H1 (cell line): ENCODE measurements around the gene SMTNL1. TPM values are rescaled to one million over a fixed set of nuclear protein-coding genes. Genes with fewer than 3 reads are reported as not detected.

Experiments used
- CTCF ChIA-PET: fragments of 300-600 bp; sonication (Branson Sonifier 250); formaldehyde crosslinking; loops from one replicate; lab custom pipeline; 2021; ENCODE audit not compliant: partially characterized antibody; lab: Charles Lee
- POLR2A ChIA-PET: fragments of 300-600 bp; sonication (Branson Sonifier 250); formaldehyde crosslinking; loops from one replicate; lab custom pipeline; 2021; ENCODE audit warnings: inconsistent platforms; ENCODE audit not compliant: partially characterized antibody; lab: Charles Lee
- DNase-seq, 2 experiments: peaks; one replicate each; pipeline versions ENCODE4 v3.0.0 to v3.0.0-alpha.2; 2010 to 2022; ENCODE audit warnings: low spot score in 2 of 2, low read depth in 1 of 2, mixed read lengths in 1 of 2
- FAIRE-seq: peaks from 2 replicates; lab custom pipeline; 2011; peaks lifted over from hg19 to GRCh38; lab: Jason Lieb, UNC
- H2AFZ ChIP-seq: 2 replicates; pipeline ENCODE4 v1.8.1; 2012; ENCODE audit warnings: low read length, inconsistent platforms
- H2AK5ac ChIP-seq: 2 replicates; pipeline ENCODE4 v1.6.1; 2013; ENCODE audit warnings: low read depth, low read length
- H2BK120ac ChIP-seq: replicated peaks from 2 replicates; pipeline ENCODE3; 2013; ENCODE audit warnings: low read depth, low read length, inconsistent platforms
- H2BK12ac ChIP-seq: 2 replicates; pipeline ENCODE4 v1.6.1; 2013; ENCODE audit warnings: low read depth, low read length
- H2BK15ac ChIP-seq: 2 replicates; pipeline ENCODE4 v1.6.1; 2013; ENCODE audit warnings: low read length
- H2BK20ac ChIP-seq: 2 replicates; pipeline ENCODE4 v1.6.1; 2013; ENCODE audit warnings: low read length
- H2BK5ac ChIP-seq: 2 replicates; pipeline ENCODE4 v1.6.1; 2013; ENCODE audit warnings: low read depth, low read length
- H3K14ac ChIP-seq: 2 replicates; pipeline ENCODE4 v1.6.1; 2013; ENCODE audit warnings: inconsistent platforms; ENCODE audit not compliant: insufficient read length
- H3K18ac ChIP-seq: 2 replicates; pipeline ENCODE4 v1.6.1; 2013; ENCODE audit warnings: low read length; ENCODE audit errors: extremely low read depth
- H3K23ac ChIP-seq: 2 replicates; pipeline ENCODE4 v1.6.1; 2013; ENCODE audit warnings: inconsistent platforms; ENCODE audit not compliant: insufficient read length
- H3K23me2 ChIP-seq: 2 replicates; pipeline ENCODE4 v1.6.1; 2013; ENCODE audit warnings: low read depth, low read length
- H3K27ac ChIP-seq: 2 replicates; pipeline ENCODE4 v1.6.1; 2011; ENCODE audit warnings: low read depth, low read length, inconsistent platforms
- H3K27me3 ChIP-seq, 4 experiments: replicated peaks in 1 of 4; 1 replicate in 1 of 4; 2 replicates in 3 of 4; pipeline versions ENCODE4 v1.6.1 to v1.8.1; 2011 to 2013; ENCODE audit warnings: low read length in 3 of 4, mild to moderate bottlenecking in 3 of 4, inconsistent platforms in 2 of 4, mixed read lengths in 2 of 4, moderate library complexity in 1 of 4; ENCODE audit not compliant: control insufficient read depth in 3 of 4, insufficient read depth in 3 of 4; ENCODE audit errors: extremely low read depth in 1 of 4
- H3K36me3 ChIP-seq, 4 experiments: 2 replicates each; pipeline versions ENCODE4 v1.6.1 to v1.8.1; 2011 to 2013; ENCODE audit warnings: mild to moderate bottlenecking in 4 of 4, low read length in 3 of 4, moderate library complexity in 2 of 4, control low read depth in 1 of 4, inconsistent platforms in 1 of 4; ENCODE audit not compliant: insufficient read depth in 4 of 4, control insufficient read depth in 2 of 4
- H3K4ac ChIP-seq: replicated peaks from 2 replicates; pipeline ENCODE3; 2013; ENCODE audit warnings: low read length, low read depth, mixed read lengths, inconsistent platforms; ENCODE audit not compliant: insufficient read length
- H3K4me1 ChIP-seq, 4 experiments: replicated peaks in 1 of 4; 1 replicate in 1 of 4; 2 replicates in 3 of 4; pipeline versions ENCODE4 v1.6.1 to v1.8.1; 2011 to 2013; ENCODE audit warnings: low read length in 3 of 4, inconsistent platforms in 2 of 4, mixed read lengths in 1 of 4; ENCODE audit not compliant: insufficient read depth in 4 of 4, control insufficient read depth in 3 of 4
- H3K4me2 ChIP-seq, 2 experiments: 2 replicates each; pipeline versions ENCODE4 v1.6.1 to v1.8.1; 2011 to 2013; ENCODE audit warnings: low read depth in 2 of 2, low read length in 2 of 2, control low read depth in 1 of 2, inconsistent platforms in 1 of 2, mild to moderate bottlenecking in 1 of 2; ENCODE audit not compliant: insufficient read depth in 1 of 2
- H3K4me3 ChIP-seq, 4 experiments: fragments of 200-600, 300-600 bp in 1 of 4; sonication (generic), shearing (Covaris generic), sonication (Bioruptor Twin) in 1 of 4; 2 replicates each; pipeline versions ENCODE4 v1.5.1 to v1.8.1; 2011 to 2016; ENCODE audit warnings: low read length in 4 of 4, low read depth in 3 of 4, control low read depth in 2 of 4, inconsistent platforms in 2 of 4, mild to moderate bottlenecking in 2 of 4, mixed read lengths in 1 of 4, moderate library complexity in 1 of 4; ENCODE audit not compliant: insufficient read depth in 2 of 4; ENCODE audit errors: extremely low read depth in 1 of 4
- H3K56ac ChIP-seq: replicated peaks from 2 replicates; pipeline ENCODE3; 2013; ENCODE audit warnings: low read depth, mild to moderate bottlenecking, mixed read lengths, low read length, inconsistent platforms; ENCODE audit not compliant: insufficient read length
- H3K79me1 ChIP-seq: 2 replicates; pipeline ENCODE4 v1.6.1; 2013; ENCODE audit warnings: low read depth, low read length, control low read depth
- H3K79me2 ChIP-seq, 2 experiments: 2 replicates each; pipeline versions ENCODE4 v1.6.1 to v1.8.1; 2012 to 2013; ENCODE audit warnings: low read length in 2 of 2, mild to moderate bottlenecking in 2 of 2, inconsistent platforms in 1 of 2; ENCODE audit not compliant: insufficient read depth in 2 of 2, control insufficient read depth in 1 of 2
- H3K9ac ChIP-seq, 4 experiments: replicated peaks in 1 of 4; 1 replicate in 1 of 4; 2 replicates in 3 of 4; pipeline versions ENCODE4 v1.6.1 to v1.8.1; 2011 to 2013; ENCODE audit warnings: low read depth in 3 of 4, low read length in 3 of 4, control low read depth in 2 of 4, mild to moderate bottlenecking in 2 of 4, moderate library complexity in 2 of 4, inconsistent platforms in 1 of 4; ENCODE audit errors: extremely low read depth in 1 of 4
- H3K9me3 ChIP-seq, 2 experiments: 2 replicates each; pipeline versions ENCODE4 v1.6.1 to v1.8.1; 2012 to 2013; ENCODE audit warnings: mild to moderate bottlenecking in 2 of 2, moderate library complexity in 2 of 2, control low read depth in 1 of 2, inconsistent platforms in 1 of 2, low read depth in 1 of 2, low read length in 1 of 2, mixed read lengths in 1 of 2; ENCODE audit not compliant: insufficient read depth in 2 of 2
- H4K20me1 ChIP-seq, 2 experiments: replicated peaks in 1 of 2; 2 replicates each; pipeline versions ENCODE3 to v1.8.1; 2011 to 2013; ENCODE audit warnings: inconsistent platforms in 2 of 2, low read length in 2 of 2, mild to moderate bottlenecking in 1 of 2; ENCODE audit not compliant: insufficient read depth in 2 of 2, control insufficient read depth in 1 of 2
- H4K5ac ChIP-seq: 2 replicates; pipeline ENCODE4 v1.6.1; 2013; ENCODE audit warnings: low read length, low read depth, mixed read lengths, inconsistent platforms; ENCODE audit not compliant: insufficient read length
- H4K8ac ChIP-seq: 2 replicates; pipeline ENCODE4 v1.8.0; 2013; ENCODE audit warnings: mild to moderate bottlenecking, moderate library complexity, low read length, inconsistent platforms; ENCODE audit not compliant: insufficient read depth; ENCODE audit errors: extremely low read depth
- H4K91ac ChIP-seq: replicated peaks from 2 replicates; pipeline ENCODE3; 2013; ENCODE audit warnings: low read length, mixed read lengths, inconsistent platforms; ENCODE audit not compliant: insufficient read length
- CTCF ChIP-seq, 3 experiments: IDR thresholded peaks; 1 replicate in 2 of 3; 2 replicates in 1 of 3; pipeline versions ENCODE4 v1.5.1 to v1.6.1; 2011; ENCODE audit warnings: low read length in 3 of 3, mild to moderate bottlenecking in 3 of 3, inconsistent platforms in 2 of 3, low read depth in 1 of 3, moderate library complexity in 1 of 3; ENCODE audit not compliant: insufficient read depth in 1 of 3; ENCODE audit errors: control extremely low read depth in 1 of 3
- TBP ChIP-seq: IDR thresholded peaks from 2 replicates; pipeline ENCODE4 v1.6.1; 2011; ENCODE audit warnings: low read depth, low read length, improper control_type of control experiment
- TEAD4 ChIP-seq: IDR thresholded peaks from 2 replicates; pipeline ENCODE4 v1.6.1; 2012; ENCODE audit warnings: low read depth, low read length, inconsistent platforms, mixed read lengths
- polyA plus RNA-seq, 7 experiments: library from polyadenylated mRNA; depleted of rRNA in 3 of 7; stranded (reverse) in 5 of 7; unstranded in 2 of 7; fragments of >200 nt in 5 of 7; fragments of 200-250 nt in 2 of 7; gene quantifications; 1 replicate in 5 of 7; 2 replicates in 1 of 7; 4 replicates in 1 of 7; pipeline versions ENCODE4 v1.2.1 to v1.2.3, GENCODE V29; 2011 to 2013; ENCODE audit warnings: missing spikeins in 2 of 7, mixed read lengths in 2 of 7
- total RNA-seq: library from RNA; stranded (reverse); fragmentation: NEBNext Ultra II Directional; extraction: Animal tissue kit (Norgen Biotek cat#: 25700); gene quantifications from 2 replicates; pipeline ENCODE4 v1.2.1, GENCODE V29; 2021

The SMTNL1 gene
- total and polyA plus RNA-seq, 2 of the 8 experiments (the other 6 are each of a cell fraction or from before 2014, with no cell fraction given): 0.18 TPM; not detected in 1

- Histone ChIP-seq H3K4me1 (peaks cover 7 to 18% (median 14%) of the 10 kb centered on the region in 4 experiments), H3K79me2 (peaks cover 0 to 9% of the 10 kb centered on the region in 2 experiments; a peak in 2 of 4 replicates), H2BK120ac (no peak overlapping the region), H3K36me3 (no peaks in the 10 kb centered on the region; a peak in 1 of 8 replicates), H3K23ac (no peak overlapping the region), H3K23me2 (peaks cover 2% of the 10 kb centered on the region; the same call in 1 of the 2 replicates), H3K4me3 (no peak overlapping the region), H3K27ac (no peak overlapping the region), H4K20me1 (peaks cover 0 to 2% of the 10 kb centered on the region in 2 experiments), H3K4ac (no peak overlapping the region), H2BK5ac (no peak overlapping the region), H2AFZ (no peak overlapping the region), H3K9ac (no peak overlapping the region), H3K56ac (no peak overlapping the region), H3K79me1 (peaks cover 2% of the 10 kb centered on the region; the same call in 1 of the 2 replicates), H4K91ac (no peak overlapping the region), H3K9me3 (no peaks in the 10 kb centered on the region), H2BK20ac (no peak overlapping the region), H4K8ac (no peak overlapping the region), H2AK5ac (no peak overlapping the region), H4K5ac (no peak overlapping the region), H2BK15ac (no peak overlapping the region), H3K14ac (no peak overlapping the region), H2BK12ac (no peak overlapping the region), H3K27me3 (no peaks in the 10 kb centered on the region), H3K18ac (no peak overlapping the region), H3K4me2 (no peak overlapping the region)
- no peak for FAIRE-seq
- no peak for DNase-seq
- CTCF ChIA-PET: interaction anchor here (0.6 to 33.7 kb wide), 10 partner anchors 8 to 476 kb away, joined by 3 to 1146 read pairs (median 4); partner anchors contain the start of genes PRG3, SLC43A1, SMTNL1 and TIMM10
- POLR2A ChIA-PET: interaction anchor here (1.1 to 4.3 kb wide), 4 partner anchors 8 to 138 kb away, joined by 3 to 66 read pairs (median 4); partner anchors contain the start of gene SLC43A1
- TF ChIP-seq TBP (no peak), CTCF (IDR thresholded peaks at IDR 0.05; ENCODE audit: control extremely low read depth in 1 of 3, insufficient read depth in 1 of 3, low read depth in 1 of 3, low read length in 3 of 3) (no peak), TEAD4 (no peak)
These were observed 34.5 kb upstream of the SMTNL1 start for GRCh38 chr11:57502870-57503269.
